GM12892 (cell line): ENCODE measurements around the gene MGME1.

Source experiments
- DNase-seq: peaks from one replicate; pipeline ENCODE4 v3.0.0; 2011; ENCODE audit not compliant: insufficient read length
- FAIRE-seq: peaks from 2 replicates; lab custom pipeline; 2011; peaks lifted over from hg19 to GRCh38; lab: Jason Lieb, UNC
- POLR2A ChIP-seq: IDR thresholded peaks from 2 replicates; pipeline ENCODE4 v1.6.1; 2011; ENCODE audit warnings: low read depth, low read length, control low read depth
- POLR2AphosphoS5 ChIP-seq: IDR thresholded peaks from 2 replicates; pipeline ENCODE4 v1.6.1; 2011; ENCODE audit warnings: low read depth, low read length, control low read depth
- TAF1 ChIP-seq: IDR thresholded peaks from 2 replicates; pipeline ENCODE4 v1.6.1; 2011; ENCODE audit warnings: low read depth, mild to moderate bottlenecking, control low read depth, low read length, borderline replicate concordance

Gene MGME1

DNA sequence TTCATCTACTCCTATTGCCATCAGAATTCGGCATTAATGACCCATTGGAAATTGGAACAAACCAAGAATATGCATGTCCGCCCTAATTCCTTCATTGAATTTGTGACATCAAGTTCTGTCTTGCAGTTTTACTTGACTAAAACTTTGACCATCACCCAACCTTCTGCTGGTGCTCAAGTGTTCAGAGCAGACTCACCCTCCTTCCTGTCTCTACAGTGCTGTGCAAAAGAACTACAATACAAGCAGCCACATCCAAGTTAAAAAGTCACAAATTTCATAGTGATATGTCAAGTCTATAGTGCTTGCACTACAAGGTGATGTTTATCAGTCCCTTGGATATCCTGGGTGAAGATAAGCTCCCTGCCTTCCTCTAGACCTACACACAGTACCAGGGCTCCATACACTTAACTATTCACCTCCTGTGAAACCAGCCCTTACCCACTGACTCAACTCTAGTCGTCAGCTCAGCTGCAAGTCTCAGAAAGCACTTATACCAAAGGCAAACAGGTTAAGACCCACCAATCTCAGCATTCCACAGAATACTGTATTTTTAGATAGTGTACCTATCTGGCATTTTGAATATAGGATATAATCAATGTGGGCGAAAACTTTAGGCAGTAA lies 23.9 kb upstream of the MGME1 start:
- TF ChIP-seq TAF1 (no peak), POLR2A (no peak), POLR2AphosphoS5 (0 out of 2 replicates have a peak, but pooled peaks have one; percentile 10)
- DNase-seq (no peak), FAIRE-seq (no peak)

DNA sequence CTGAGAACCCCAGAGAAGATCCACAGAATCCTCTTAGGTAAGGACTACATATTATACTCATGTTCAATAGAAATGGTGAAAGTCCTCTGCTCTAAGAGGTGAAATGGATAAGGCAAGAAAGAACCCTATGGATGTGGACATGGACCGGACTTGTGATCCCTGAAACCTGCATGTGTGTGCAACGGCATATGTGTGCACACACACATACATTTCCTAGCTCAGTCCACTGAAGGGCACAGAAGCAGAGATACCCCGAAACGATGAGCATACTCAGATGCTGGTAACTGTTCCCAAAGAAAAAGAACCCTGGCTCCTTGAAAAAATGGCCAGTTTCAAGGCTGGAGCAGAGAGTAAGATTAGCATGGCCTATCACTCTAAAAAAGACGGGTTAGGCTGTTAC lies 22.8 kb upstream of the MGME1 start:
- FAIRE-seq: peak; percentile 82
- TF ChIP-seq POLR2A: no peak
- TF ChIP-seq TAF1: no peak
- TF ChIP-seq POLR2AphosphoS5: no peak

DNA sequence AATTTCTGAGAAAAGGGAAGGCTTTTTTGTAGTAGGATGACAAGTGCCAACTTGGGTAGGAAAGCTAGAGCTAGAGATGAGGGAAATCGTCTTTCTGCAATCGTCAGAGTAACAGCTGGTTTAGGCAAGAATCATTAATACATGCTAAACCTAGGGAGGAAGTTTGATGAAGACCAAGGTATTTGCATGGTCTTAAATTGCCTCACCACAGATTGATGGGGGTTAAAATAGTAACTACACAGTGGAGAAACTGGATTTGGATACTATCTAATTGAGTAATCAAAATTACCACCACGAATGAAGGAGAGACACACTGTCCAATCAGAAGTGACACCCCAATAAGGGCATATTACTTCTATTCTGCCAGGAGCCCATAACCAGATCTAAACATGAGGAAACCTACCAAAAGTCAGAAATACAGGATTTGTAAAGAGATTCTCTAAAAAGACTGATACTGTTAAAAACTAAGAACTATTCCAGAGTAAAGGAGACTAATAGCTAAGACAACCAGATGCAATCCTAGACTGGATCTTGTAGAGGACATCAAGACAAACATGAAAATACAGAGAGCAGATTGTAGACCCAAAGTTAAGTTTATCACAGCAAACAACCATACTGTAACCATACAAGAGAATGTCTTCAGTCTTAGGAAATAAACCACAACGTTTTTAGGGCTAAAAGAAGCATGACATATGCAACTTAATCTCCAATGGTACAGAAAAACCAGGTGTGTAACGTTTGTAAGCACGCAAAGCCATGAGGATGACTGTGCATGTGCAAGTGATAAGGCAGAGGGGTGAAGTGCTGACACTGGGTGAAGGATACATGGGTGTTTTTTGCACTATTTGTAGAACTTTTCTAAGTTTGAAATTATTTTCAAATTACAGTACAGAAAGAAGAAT lies 22.0 kb upstream of the MGME1 start:
- no peak for TF ChIP-seq TAF1
- no peak for TF ChIP-seq POLR2A
- no peak for TF ChIP-seq POLR2AphosphoS5
- DNase-seq: no peak
- no peak for FAIRE-seq

More for the DNA sequence above, 22.8 kb upstream of the MGME1 start:
- no peak for DNase-seq

DNA sequence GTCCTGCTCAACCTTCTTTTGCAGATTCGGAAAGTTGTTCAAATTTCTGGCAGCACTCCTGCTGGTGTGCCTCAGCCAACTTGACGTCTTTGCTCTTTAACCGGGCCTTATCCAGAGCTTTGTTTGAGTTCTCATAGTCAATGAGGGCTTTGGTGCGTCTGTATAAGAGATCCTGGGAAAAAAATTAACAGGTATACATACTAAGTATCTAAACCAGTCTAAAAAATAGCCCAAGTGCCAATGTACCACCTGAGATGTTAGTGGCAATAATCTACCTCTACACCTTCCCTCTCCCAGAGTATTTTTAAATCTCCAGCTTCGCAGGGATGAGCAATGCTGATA lies 21.4 kb upstream of the MGME1 start:
- DNase-seq: no peak
- no peak for FAIRE-seq
- TF ChIP-seq POLR2A: no peak
- no peak for TF ChIP-seq POLR2AphosphoS5
- no peak for TF ChIP-seq TAF1

DNA sequence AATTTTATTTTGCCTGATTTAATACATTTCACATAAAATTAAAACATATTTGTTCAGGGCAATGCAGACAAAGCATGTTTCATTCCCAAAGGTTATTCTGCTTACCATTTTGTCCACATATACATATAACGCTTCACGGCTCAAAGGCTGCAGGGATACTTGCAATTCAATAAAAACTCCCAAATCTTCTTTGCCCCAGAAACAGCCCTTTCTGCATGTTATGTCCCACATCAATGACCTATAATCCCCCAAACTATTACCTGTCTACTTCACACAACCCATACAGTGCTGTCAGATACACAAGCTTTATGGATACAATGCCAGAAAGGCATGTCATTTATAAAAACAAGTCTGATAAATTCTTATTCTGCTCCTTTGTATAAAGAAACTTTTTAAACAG lies 20.4 kb upstream of the MGME1 start:
- no peak for TF ChIP-seq TAF1
- TF ChIP-seq POLR2AphosphoS5: no peak
- no peak for TF ChIP-seq POLR2A
- FAIRE-seq (no peak), DNase-seq (no peak)

DNA sequence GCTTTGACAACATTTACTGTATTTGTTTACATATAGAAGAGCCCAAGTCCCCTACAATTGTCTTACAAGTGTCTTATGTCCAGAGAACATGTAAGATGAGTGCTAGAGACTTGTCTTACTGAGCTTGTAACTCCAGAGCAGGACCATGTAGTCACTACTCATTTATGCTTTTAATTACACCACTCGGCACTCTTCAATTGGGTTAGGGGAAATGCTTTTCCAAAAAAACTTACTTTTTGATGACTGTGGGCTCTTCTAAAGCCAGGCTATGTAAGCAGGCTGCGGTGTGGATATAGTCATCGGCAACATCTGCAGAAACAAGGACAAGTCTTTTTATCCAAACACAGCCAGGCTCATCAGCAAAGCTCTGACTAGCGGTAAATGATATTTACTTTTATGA lies 18.9 kb upstream of the MGME1 start:
- DNase-seq (no peak), FAIRE-seq (no peak)
- TF ChIP-seq TAF1 (no peak), POLR2A (no peak), POLR2AphosphoS5 (no peak)

DNA sequence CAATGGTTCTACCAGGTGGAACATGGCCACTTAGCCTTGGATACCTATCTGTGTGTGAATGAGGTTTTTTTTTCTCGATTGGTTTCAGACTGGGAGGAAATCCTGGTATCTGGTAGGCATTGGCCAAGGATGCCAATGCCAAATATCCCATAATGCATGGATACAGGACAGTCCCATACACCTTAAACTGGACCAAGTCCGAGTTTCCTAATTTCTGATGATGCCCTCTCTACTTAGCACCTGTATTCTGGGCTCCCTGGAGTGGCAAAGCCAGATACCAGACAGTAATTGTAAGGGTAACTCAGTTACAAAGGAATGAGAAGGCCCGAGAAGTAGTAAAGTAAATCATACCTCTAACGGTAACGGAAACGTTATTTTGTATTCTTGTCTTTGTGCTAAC lies 18.1 kb upstream of the MGME1 start:
- no peak for TF ChIP-seq POLR2A
- TF ChIP-seq POLR2AphosphoS5: no peak
- TF ChIP-seq TAF1: no peak
- no peak for DNase-seq
- FAIRE-seq: peak; percentile 14

DNA sequence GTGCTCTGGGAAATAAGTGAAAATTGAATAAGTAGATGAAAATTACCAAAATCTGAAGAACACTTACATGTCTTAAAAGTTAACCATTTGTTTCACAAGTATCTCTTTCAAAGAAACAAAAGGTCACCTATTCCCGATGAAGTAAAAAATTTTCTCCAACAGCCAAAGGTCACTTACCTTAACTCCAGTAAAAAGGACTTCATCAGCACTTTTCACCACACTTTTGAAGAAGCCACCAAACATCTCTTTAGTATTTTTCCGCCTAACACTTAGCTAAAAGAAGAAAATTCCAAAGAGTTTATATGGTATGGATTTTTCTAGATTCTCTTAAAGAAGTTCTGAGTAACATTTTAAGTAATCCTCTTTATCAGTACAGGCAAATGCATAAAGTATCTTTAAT lies 17.5 kb upstream of the MGME1 start:
- TF ChIP-seq POLR2A: no peak
- TF ChIP-seq POLR2AphosphoS5: no peak
- no peak for TF ChIP-seq TAF1
- no peak for DNase-seq
- no peak for FAIRE-seq

DNA sequence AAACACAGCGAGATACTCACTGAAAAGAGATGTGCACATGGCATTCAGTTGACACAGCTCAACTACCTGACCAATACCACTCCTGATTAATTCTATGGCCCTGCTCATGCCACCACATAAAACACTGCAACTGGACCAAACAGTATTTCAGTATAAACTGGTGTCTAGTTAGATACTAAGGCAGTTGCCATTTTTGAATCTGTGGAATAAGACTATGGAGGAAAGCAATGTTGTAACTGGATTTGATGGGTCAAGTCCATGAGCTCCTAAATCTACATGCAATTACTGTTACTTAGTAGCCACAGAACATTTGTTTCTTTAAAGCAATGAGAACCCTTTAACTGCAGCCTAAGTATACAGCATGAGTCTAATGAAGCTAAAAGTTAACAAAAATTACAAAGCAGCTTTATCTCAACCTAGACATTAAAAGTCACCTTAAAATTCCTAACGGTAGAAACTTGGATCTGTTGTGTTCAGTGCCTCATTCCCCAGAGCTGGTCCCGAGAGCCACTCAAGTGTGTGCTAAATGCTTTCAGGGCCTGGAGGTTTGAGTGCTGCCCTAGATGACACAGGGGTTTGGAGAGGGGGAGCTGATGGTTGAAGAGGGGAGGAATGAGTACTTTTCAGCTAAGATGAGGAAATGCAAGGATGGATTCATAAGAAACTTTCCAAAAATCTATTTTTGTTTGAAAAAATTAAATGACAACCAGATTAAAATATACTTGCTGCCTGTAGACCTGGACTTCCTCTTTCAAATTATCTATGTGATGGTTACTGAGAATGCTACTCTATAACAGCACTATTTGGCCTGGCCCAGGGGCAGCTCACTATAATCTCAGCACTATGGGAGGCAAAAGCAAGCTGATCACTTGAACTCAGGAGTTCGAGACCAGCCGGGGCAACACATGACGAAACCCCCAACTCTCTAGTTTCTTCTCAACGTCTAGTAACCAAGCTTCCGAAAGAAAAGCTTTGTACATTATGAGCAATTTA lies 15.8 kb upstream of the MGME1 start:
- peak; percentile 46 for FAIRE-seq
- TF ChIP-seq POLR2AphosphoS5 (no peak), TAF1 (no peak), POLR2A (no peak)
- no peak for DNase-seq

DNA sequence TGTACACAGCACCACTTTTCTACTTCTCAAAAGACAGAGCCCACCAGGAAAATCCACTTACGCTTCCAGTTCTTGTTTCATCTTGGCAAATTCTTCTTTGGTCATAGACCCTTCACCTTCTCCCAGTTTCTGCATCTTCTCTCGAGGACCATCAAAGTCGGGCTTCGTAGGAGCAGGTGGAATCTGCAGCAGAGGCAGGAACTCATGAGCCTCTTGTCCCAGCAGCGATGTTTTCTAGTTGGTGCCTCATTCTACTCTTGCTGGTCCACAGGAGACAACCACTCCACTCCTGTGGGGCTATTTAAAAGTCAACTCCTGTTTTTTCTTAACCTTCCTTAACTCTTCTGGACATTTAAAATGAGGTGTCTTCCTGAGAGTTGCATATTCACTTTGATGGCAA lies 14.9 kb upstream of the MGME1 start:
- TF ChIP-seq POLR2AphosphoS5: no peak
- FAIRE-seq (no peak), DNase-seq (no peak)

DNA sequence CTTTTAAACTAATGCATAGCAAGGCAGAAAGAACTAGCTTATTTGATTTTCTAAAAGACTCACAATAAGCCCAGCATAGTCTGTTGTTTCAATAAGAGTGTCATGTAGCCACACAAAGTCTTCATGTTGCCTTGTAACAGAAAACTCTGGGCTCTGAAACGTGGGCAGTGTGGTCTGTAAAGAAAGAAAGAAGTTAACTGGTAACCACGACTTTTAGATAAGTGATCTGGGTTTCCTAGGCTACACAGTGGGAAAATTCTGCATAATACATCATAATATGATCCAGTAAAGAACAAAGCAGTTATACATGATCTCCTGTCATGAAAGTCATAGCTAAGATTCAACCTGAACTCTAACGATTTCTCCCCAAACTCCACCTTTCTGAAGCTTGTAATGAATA lies 13.5 kb upstream of the MGME1 start:
- TF ChIP-seq POLR2A (no peak), POLR2AphosphoS5 (no peak), TAF1 (no peak)

DNA sequence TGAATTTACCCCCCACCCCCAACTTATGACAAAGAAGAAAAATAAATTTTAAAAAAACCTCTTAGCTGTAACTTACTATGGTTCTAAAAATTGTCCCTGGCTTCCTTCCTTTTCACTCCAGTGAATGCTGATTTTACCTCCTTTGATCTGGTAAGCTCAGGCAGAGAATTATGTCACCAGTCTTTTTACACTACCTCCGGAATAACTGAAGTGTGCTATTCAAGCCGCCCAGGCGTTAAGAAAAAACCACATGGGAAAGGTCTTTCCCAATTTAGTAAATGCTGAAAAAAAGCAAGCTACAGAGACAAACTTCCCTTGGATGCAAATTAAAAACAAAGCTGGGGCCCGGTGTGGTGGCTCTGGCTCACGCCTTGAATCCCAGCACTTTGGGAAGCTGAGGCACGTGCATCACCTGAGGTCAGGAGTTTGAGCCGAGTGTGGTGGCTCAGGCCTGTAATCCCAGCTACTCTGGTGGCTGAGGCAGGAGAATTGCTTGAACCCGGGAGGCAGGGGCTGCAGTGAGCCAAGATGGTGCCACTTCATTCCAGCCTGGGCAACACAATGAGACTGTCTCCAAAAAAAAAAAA lies 12.6 kb upstream of the MGME1 start:
- TF ChIP-seq POLR2A (peak; percentile 6; the same call in 1 of the 2 replicates), TAF1 (no peak)
- DNase-seq: no peak
- FAIRE-seq: no peak

More for the DNA sequence above, 13.5 kb upstream of the MGME1 start:
- no peak for DNase-seq
- FAIRE-seq: no peak
